ENCODE measurements around the gene CCL2. TPM values are rescaled to one million over a fixed set of nuclear protein-coding genes. Genes with fewer than 3 reads are reported as not detected.

The CCL2 gene
- total and polyA plus RNA-seq, 2 of the 8 experiments (the other 6 are each of a cell fraction or from before 2014, with no cell fraction given) = 3.0 to 3.7 TPM

DNA sequence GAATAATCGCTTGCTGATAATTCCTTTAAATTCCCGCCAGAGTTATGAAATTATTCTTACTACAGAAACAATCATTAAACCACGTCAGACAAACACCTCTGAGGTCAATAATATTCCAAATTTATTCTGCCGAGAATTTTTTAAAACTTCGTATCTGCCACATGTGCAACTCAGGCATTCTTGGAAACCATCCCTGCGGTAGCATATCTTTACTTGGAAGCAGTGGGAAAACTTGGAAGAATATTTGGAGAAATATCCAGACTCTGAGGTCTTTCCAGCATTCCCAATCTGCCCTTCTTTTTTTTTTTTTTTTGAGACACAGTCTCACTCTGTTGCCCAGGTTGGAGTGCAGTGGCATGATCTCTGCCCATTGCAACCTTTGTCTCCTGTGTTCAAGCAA, 28.5 kb downstream of the CCL2 start:
- Histone ChIP-seq H2BK12ac (ENCODE audit: low read depth, low read length) (no peak overlapping the region), H3K79me1 (ENCODE audit: low read depth, low read length) (no peaks in the 10 kb centered on the region), H2BK15ac (ENCODE audit: low read length) (no peak overlapping the region), H4K20me1 (replicated peaks in 1 of 2; ENCODE audit: control insufficient read depth in 1 of 2, insufficient read depth in 2 of 2, low read length in 2 of 2) (no peaks in the 10 kb centered on the region), H2AFZ (ENCODE audit: low read length) (no peak overlapping the region), H2BK20ac (ENCODE audit: low read length) (no peak overlapping the region), H2BK120ac (replicated peaks; ENCODE audit: low read depth, low read length) (no peak overlapping the region), H3K27me3 (replicated peaks in 1 of 4; ENCODE audit: control insufficient read depth in 3 of 4, extremely low read depth in 1 of 4, insufficient read depth in 3 of 4, low read length in 3 of 4) (no peaks in the 10 kb centered on the region), H3K4me1 (replicated peaks in 1 of 4; ENCODE audit: control insufficient read depth in 3 of 4, insufficient read depth in 4 of 4, low read length in 3 of 4) (no peaks in the 10 kb centered on the region), H4K91ac (replicated peaks; ENCODE audit: insufficient read length, low read length) (no peak overlapping the region), H3K56ac (replicated peaks; ENCODE audit: insufficient read length, low read depth, low read length) (no peak overlapping the region), H3K9ac (replicated peaks in 1 of 4; ENCODE audit: extremely low read depth in 1 of 4, low read depth in 3 of 4, low read length in 3 of 4) (no peak overlapping the region), H3K23ac (ENCODE audit: insufficient read length) (no peak overlapping the region), H3K4me2 (ENCODE audit: insufficient read depth in 1 of 2, low read depth in 2 of 2, low read length in 2 of 2) (no peak overlapping the region), H3K23me2 (ENCODE audit: low read depth, low read length) (no peaks in the 10 kb centered on the region), H3K4ac (replicated peaks; ENCODE audit: insufficient read length, low read depth, low read length) (no peak overlapping the region), H3K79me2 (ENCODE audit: control insufficient read depth in 1 of 2, insufficient read depth in 2 of 2, low read length in 2 of 2) (no peaks in the 10 kb centered on the region), H4K5ac (ENCODE audit: insufficient read length, low read depth, low read length) (no peak overlapping the region), H4K8ac (ENCODE audit: extremely low read depth, insufficient read depth, low read length) (no peak overlapping the region), H3K4me3 (ENCODE audit: extremely low read depth in 1 of 4, insufficient read depth in 2 of 4, low read depth in 3 of 4, low read length in 4 of 4) (no peak overlapping the region), H3K27ac (ENCODE audit: low read depth, low read length) (no peak overlapping the region), H3K18ac (ENCODE audit: extremely low read depth, low read length) (no peak overlapping the region), H3K14ac (ENCODE audit: insufficient read length) (no peak overlapping the region), H2AK5ac (ENCODE audit: low read depth, low read length) (no peak overlapping the region), H2BK5ac (ENCODE audit: low read depth, low read length) (no peak overlapping the region), H3K9me3 (ENCODE audit: insufficient read depth in 2 of 2, low read depth in 1 of 2, low read length in 1 of 2) (no peaks in the 10 kb centered on the region), H3K36me3 (ENCODE audit: control insufficient read depth in 2 of 4, insufficient read depth in 4 of 4, low read length in 3 of 4) (no peaks in the 10 kb centered on the region)
- TF ChIP-seq POU5F1 (IDR thresholded peaks at IDR 0.05; ENCODE audit: low read depth, low read length) (no peak), JUND (IDR thresholded peaks at IDR 0.05; ENCODE audit: low read length) (no peak), BRCA1 (IDR thresholded peaks at IDR 0.05; ENCODE audit: low read depth, low read length) (no peak)
- ChIA-PET CTCF (ENCODE audit: partially characterized antibody) (interaction anchor here (1.0 kb wide), 1 partner anchor 73 kb away, joined by 3 read pairs; no protein-coding TSS in a partner anchor), POLR2A (ENCODE audit: partially characterized antibody) (no interaction called here)
- DNase-seq (ENCODE audit: low read depth in 1 of 2, low spot score in 2 of 2) (no peak), FAIRE-seq (no peak)
- 93% methylated on average over 6 of the region's 6 CpGs; no CpG with 5 or more reads in 1 of the 2 experiments for WGBS, 2 experiments (ENCODE audit: extremely low coverage in 1 of 2, insufficient coverage in 1 of 2, insufficient read length in 1 of 2, insufficient replicate concordance in 2 of 2, low coverage in 1 of 2, low lambda C conversion rate in 2 of 2, missing lambda C conversion rate in 1 of 2)
